ENCODE results near the gene ACAD11.

Gene ACAD11

DNA sequence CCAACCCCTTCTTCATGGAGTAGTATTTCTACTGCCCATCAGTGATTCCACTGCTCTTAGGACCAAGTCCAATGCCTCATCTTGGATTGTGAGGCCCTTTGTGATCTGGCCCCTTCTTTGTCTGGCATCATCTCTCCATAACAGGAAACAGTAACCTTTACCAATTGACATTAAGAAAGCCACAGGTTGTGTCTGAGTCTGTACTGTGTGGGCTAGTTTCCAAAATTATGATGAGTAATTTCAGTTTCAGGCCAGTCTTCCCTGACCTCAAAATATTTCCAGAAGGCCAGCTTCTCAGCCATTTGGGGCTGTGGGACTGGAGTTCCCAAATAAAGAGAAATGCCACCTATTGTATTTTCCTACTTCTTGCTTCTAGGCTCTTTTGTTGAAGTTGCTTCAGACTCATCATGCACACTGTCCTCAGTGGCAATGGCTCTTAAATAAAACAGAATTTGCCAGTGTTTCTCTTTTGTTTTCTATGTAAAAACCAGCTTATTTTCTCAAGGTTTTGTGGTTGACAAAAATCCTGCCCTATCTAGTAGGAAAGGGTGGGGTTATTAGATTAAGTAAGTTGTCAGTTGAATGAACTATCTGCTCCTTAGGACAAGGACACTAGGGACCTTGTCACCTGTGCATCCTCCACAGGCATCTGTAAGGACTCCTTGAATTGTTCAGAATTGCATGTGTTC lies 109.6 kb downstream of the ACAD11 start:
- DNase-seq = peak; percentile 29

DNA sequence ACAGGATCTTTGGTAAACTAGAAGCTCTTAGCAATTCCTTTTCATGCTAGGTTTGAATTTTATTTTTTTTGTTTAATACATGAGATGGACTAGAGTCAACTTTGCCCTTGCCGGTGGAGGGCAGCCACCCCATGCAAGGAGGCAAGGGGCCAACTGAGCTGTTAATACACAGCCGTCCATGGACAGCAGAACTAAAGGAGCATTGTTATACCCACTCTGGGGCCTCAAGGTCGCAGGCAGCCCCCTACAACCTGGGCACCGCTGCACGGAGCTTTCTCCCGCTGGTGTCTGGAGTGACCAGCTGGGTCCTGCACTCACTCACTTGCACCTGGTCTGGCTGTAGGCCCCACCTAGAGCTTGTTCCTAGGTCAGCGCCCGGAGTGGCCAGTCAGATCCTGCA lies 110.4 kb downstream of the ACAD11 start:
- DNase-seq = no peak

DNA sequence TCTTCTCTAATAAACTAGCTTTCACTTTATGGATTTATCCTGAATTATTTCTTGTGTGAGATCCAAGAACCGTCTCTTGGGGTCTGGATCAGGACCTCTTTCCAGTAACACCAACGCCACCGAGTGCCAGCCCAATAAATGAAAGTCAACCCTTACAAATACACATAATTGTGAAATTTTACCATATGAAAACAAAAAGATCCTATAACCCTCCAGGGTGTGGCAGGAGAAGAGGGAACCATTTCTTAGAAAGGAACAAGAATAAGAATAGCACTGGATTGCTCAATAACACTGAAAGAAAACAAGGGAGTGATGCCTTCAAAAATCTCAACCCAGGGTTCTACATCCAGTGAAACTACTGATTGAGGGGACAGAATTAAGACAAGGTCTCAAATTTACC lies 114.1 kb downstream of the ACAD11 start:
- DNase-seq = peak; percentile 86

DNA sequence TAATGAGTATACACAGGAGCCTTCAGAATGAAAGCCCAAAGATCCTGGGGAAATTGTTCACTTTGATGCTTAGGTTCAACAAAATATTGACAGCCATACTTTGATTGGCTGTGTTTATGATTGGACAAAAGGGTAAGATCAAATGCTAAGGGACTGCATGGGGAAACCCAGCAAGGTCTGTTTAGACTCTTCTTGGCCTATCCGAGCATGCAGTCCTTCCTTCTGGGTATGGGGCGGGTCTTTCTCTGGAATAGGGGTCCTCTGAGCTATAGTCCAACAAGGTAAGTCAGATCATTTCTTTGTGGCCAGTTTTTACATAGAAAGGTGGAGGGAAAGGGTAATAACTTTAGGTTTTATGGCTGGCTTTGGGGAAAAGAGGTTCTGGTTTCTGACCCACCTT lies 115.5 kb downstream of the ACAD11 start:
- no peak for DNase-seq

DNA sequence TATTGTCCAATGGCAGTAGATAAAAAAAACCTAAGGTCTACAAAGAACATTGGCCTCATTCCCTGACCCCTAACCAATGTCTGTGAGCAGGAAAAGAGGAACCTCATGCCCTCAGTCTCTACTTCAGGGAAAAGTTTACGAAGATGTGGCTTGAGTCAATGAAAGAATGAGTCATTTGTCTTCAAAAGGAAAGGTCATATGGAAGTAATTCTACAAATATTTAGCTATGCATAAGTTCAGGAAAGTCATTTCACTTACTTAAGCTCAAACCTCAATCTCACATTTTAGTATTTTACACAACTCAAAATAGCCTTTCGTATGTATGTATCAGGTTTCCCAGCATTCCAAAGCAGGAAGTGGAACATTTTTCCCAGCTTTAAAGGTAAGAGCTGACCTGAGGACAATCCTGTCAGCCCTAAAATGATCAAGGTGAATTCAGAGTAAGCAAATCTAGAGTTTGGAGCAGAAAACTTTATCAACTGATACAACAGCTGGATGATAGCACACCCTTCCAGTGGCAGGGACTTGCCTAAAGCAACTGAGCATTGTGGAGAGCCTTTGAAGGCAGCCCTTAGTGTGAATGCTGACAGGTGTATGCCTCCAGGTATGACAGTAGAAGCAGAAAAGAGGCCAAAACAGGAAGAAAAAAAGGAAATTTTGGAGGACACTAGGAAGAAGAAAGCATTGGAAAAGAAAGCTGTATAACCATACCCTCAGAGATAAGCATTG lies 116.4 kb downstream of the ACAD11 start:
- peak; percentile 90 for DNase-seq

DNA sequence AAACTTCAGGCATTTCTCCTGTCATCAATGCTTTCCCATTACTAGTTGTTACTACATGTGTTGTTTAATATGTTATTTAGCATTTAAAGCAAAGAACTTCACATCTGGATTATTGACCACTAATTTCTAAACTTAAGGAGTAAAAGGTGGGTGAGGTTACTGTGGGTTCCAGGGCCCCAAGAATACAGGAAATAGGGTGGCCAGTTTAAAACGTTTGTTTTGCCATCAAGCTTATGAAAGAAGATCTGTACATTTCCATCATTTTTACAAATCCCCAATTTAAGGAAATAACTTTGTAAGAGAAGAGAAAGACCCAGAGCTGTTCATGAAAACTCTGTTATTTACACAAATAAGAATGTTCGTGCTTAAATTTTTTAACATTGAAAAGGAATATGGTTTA lies 117.0 kb downstream of the ACAD11 start:
- DNase-seq = peak; percentile 28

DNA sequence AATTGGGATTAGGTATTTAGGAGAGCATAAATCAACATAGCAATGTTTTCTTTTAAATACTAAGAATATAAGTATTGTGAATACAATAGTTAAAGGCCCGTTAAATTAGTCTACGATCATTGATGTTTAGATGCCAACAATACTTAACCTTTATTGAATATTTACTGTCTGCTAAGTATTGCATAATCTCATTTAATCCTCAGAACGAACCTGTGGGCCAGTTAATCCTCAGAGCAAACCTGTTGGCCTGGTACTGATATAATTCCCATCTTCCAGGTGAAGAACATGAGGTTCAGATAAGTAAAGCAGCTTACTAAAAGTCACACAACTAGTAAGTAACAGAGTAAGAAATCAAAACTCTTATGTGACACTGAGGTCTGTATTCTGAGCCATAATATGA lies 119.9 kb downstream of the ACAD11 start:
- DNase-seq = no peak

DNA sequence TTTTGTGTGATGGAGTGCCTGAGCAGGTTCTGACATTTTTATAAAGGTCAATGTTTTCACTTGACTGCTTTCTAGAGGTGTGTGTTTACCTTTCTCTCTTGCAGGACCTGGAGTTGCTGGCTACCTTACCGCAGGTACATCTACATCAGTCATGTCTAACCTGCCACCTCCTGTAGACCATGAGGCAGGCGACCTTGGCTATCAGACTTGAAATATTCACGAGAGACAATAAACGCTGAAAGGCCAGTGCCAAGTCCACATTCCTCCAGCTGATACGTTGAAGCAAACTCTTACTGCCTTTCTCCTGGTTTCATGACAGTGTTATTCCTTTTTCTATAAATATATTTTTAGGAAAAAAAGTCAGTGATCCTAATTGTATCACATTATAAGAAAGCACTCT lies 121.5 kb downstream of the ACAD11 start:
- DNase-seq = no peak

DNA sequence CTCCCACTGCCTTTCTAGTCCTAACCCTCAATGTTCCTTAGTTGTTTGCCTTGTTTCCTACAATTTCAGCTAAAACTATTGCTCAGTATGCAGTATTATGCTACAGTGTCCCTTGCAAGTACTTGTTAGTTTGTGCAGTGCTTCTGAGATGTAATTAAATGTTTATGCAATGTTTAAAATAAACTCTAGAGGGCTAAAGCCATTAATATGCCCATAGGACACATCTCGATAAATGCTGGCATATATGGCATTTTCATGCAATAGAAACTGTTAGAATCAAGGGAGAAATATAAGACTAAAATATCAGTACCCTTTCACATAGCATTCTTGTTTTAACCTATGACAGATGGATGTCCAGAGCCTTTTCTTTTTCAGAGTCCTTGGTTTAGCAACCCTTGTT lies 122.3 kb downstream of the ACAD11 start:
- DNase-seq = no peak

DNA sequence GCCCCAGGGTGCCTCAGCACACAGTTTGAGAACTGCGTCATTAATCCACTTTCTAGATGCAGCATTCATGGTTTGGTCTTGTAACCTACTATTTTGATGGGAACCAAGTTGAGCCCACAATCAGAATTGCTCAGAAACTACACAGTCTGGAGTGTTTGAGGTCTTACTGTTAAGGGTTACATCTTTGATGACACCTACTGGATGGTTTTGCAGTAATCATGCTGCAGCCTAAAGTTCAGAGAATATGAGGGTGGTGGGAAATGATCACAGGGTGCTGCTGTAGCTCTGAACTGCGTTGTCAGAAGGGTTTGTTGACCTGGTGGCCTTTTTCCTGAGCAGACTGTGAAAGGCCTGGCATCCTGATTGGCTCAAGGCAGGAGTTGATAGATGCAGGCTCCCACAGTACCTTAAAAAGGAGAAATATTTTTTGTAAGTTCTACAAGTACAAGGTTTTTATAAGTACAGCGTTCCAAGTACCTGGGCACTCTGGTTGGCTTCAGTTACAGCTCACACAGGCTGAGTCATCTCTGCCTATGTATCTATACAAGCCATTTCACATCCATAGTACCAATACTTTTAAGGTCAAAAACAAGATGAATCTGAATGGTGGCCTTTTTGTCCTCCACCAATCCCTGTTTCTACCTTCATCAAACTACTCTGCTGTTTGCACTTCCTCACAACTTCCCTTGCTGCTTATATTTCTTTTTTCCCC lies 123.0 kb downstream of the ACAD11 start:
- DNase-seq = no peak

DNA sequence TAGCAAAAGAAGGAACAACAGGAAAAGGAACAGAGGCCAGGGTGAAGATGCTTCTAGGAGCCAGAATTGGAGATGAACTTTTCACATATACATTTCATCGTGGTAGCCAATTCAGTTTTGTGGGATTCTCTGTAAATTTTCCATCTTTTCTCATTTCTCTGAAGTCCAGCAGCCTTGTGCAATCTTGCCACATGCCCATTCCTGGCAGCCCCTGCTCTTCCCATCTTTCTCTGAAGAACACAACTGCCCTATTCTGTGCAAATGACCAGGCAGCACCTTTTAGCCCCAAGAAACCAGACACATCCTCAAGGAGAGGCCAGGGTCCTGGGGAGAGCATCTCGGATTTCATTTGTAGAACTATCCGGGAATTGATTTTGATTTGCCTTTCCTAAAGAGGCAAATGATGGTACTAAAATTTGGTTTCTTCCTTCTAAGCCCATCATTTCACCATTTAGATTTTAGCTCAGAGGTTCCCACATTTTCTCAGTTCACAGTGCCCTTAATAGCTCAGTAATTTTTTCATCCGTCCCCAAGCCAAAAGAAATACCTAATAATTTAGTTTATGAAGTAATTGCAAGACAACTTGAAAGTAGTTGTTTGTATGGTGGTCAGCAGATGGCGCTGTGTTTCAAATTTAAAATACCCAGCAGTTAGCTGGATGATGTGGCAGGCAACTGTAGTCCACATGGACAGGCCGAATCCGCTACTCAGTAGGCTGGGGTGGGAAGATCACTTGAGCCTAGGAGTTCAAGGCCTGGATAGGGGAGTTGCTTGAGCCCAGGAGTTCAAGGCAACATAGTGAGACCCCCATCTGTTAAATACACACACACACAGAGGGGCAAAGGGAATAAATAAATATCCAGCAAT lies 123.8 kb downstream of the ACAD11 start:
- peak; percentile 55 for DNase-seq

DNA sequence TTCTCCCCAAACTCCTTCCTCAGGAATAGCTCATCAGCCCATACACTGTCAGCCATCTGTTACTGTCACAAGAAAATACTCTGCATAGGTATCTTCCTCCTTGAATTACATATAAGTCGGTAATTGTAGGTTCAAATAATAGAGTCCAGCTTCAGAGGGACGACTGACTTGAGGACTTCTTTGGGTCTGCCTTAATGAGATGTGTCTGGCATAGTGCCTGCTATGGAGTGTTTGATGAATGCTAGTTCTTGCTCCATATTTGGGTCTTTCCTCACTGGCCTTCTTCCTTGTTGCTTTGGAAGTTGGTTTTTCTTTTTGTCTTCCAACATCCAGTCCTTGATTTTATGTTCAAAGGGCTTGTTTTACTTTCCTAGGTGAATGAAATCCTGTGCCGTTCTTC lies 129.0 kb downstream of the ACAD11 start:
- no peak for DNase-seq

DNA sequence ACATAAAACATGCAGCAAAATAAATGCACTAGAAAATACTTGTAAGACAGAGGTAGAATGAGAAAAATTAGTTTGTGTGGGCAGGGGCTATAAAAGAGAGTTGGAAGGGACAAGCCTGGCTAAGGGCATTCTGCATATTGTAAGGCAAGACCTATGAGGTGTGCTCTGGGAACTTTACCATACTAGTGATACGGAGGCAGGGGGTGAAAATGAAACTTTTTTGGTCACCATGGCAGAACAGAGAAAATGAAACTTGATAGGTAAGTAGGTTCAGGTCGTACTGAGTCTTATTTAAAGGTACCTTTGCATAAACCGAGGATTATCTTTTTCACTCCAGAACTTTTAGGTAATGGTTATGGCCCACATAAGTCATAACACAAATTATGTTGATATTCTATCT lies 137.3 kb downstream of the ACAD11 start:
- no peak for DNase-seq

DNA sequence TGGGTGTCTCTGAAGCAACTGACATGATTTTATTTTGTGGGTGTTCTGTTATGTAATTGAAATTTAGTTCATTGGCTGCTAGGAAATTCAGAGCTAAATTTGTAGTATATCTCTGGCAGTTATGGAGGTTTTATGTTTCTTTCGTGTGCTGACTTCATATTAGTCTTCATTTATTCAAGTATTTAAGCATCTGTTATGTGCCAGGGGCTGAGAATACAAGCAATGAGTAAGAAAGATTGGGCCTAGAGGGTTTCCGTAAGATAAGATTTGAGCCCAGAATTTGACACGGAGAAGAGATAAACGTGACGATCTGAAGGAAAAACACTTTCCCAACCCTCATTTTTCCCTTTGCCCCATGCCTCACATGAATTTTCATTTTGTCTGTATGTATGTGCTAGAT lies 137.7 kb downstream of the ACAD11 start:
- DNase-seq = no peak

DNA sequence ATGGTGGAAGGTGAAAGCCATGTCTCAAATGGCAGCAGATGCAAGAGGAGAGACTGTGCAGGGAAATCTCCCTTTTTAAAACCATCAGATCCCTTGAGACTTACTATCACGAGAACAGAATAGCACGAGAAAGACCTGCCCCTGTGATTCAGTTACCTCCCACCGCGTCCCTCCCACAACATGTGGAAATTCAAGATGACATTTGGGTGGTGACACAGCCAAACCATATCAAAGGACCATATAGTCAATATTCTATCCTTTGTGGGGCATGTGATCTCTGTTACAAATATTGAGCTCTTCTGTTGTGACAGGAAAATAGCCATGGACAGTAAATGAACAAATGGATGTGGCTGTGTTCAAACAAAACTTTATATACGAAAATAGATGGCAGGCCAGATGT lies 139.7 kb downstream of the ACAD11 start:
- DNase-seq = no peak

DNA sequence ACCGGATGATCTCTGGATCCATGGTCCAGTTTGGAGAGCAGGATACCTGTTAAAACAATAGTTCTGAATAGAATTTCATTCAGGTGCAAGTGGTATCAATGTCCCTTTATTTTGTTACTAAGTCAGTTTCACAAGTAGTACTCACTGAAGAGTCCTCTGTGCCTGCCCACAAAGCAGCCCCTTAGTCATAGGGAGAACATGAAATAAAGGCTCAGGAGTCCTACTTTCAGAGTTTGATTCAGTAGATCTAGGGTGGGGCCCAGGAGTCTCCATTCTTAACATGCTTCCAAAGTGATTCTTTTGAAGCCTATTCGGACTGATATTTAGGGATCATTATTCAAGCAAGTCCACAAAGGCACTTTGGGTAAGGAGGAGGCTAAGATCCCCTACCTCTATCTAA lies 142.3 kb downstream of the ACAD11 start:
- no peak for DNase-seq

DNA sequence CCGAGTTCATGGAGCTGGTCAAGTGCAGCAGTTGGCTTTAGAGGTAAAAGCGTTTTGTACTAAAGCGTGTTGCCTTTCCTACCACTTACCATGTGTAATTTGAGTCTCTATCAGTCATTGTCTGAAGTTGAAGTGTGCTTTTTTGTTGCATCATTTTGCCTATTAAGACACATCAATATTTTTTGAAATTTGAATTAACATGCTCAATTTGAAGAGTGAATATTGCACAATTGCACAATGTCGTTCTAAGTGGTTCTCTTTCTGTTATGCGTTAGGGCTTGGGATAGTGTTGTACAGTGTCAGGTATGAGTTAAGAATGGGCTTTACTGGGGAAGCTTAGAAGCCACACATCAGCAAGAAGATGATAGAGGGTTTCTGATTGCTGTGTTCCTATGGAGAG lies 146.6 kb downstream of the ACAD11 start:
- no peak for DNase-seq

DNA sequence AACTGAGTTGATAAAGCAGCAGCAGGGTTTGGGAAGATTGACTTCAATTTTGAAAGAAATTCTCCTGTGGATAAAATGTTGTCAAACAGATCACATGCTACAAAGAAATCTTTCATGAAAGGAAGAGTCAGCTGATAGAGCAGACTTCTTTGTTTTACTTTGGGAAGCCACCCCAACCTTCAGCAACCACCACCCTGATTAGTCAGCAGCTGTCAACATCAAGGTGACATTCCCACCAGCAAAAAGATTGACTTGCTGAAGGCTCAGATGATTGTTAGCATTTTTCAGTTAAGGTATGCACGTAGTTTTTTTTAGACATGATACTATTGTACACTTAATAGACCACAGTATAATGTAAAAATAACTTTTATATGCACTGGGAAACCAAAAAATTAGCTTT lies 150.1 kb downstream of the ACAD11 start:
- no peak for DNase-seq

DNA sequence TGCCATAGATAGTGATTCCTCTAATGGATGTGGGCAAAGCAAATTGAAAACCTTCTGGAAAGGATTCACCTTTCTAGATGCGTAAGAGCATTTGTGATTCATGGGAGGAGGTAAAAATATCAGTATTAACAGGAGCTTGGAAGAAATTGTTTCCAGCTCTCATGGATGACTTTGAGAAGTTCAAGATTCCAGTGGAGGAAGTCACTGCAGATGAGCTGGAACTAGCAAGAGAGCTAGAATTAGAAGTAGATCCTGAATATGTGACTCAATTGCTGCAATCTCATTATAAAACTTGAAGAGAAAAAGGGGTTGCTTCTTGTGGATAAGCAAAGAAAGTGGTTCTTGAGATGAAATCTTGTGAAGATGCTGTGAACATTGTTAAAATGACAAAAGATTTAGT lies 150.5 kb downstream of the ACAD11 start:
- no peak for DNase-seq

All from inflammatory macrophage treated with lipopolysaccharide for 4 hours (primary cell).